ENCODE data around the gene MEGF11.

Gene MEGF11

GRCh38 chr15:66238318-66238717, 15.2 kb downstream of the MEGF11 start:
- FAIRE-seq = no peak

- FAIRE-seq = no peak
Observed at GRCh38 chr15:66237513-66238235, 15.9 kb downstream of the MEGF11 start.

DNA sequence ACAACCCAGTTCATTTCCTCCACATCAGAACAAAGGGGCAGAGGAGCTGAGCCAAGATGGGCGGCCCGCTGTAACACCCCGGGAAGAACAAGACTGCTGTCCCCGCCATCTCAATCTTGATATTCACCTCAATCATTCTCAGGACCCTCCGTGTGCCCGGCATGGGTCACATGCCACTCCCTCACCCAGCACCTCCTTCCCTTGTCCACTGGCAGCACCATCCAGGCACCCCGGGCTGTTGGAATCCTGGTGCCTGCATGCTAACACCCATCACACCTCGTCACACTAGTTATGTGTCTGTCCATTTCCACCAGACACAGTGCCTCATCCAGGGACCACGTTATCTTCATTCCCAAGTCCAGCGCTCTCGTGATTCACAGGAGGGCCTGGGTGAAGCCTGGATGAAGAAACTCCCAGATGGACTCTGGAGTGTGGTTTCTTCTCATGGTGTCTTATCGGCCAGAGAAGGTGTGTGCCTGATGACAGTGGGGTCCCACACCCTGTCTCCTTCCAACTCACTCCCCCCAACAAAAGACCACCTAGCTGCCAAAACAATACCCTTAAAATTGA, 16.7 kb downstream of the MEGF11 start:
- no peak for FAIRE-seq

DNA sequence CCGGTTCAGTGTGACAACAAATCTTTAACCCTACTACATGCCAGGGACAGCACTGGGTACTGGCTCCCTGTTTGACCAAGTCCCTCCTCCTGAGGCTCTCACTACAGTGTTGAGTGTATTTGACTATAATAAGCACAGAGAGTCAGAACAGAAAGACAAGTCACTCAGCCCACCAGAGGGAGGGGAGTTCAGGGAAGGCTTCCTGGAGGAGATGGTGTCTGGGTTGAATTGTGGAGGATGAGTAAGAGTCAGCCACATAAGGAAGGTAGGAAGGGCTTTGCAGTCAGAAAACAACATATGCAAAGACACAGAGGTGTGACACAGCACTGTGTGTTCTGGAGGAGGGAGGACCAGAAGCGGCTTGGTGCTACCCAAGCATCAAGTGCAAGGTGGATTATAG, 17.7 kb downstream of the MEGF11 start:
- no peak for FAIRE-seq

- no peak for FAIRE-seq
Observed at GRCh38 chr15:66234798-66235197, 18.8 kb downstream of the MEGF11 start.

DNA sequence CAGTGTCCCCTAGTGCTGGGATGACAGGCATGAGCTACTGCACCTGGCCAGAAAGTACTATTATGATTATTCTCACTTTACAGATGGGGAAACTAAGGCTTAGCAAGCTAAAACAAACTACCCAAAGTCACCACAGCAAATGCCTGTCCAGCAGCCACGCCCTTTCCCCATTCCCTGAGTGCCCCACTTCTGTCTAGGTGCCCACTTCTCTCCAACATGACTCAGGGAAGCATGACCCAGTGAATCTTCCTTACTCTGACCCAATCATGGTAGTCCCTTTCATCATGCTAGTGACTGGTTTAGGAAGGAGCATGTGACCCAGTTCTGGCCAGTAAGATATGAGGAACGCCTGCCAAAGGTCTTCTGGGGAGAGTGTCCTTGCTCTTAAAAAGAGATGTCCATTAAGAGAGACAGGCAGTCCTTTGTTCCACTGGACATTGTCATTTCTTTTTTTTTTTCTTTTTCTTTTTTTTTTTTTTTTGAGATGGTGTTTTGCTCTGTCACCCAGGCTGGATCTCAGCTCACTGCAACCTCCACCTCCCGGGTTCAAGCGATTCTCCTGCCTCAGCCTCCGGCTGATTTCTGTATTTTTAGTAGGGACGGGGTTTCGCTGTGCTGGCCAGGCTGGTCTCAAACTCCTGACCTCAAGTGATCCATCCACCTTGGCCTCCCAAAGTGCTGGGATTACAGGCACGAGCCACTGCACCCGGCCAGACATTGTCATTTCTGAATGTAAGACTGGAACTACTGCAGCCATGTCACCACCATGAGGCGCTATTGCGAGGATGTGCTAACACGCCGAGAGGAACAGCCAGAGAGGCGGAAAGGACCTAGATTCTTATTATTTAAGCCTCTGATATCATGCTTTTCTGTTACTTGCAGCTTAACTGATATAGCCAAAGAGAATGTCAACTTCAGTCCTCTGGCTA, 19.8 kb downstream of the MEGF11 start:
- FAIRE-seq = no peak

GRCh38 chr15:66232267-66232625, 21.3 kb downstream of the MEGF11 start:
- no peak for FAIRE-seq

DNA sequence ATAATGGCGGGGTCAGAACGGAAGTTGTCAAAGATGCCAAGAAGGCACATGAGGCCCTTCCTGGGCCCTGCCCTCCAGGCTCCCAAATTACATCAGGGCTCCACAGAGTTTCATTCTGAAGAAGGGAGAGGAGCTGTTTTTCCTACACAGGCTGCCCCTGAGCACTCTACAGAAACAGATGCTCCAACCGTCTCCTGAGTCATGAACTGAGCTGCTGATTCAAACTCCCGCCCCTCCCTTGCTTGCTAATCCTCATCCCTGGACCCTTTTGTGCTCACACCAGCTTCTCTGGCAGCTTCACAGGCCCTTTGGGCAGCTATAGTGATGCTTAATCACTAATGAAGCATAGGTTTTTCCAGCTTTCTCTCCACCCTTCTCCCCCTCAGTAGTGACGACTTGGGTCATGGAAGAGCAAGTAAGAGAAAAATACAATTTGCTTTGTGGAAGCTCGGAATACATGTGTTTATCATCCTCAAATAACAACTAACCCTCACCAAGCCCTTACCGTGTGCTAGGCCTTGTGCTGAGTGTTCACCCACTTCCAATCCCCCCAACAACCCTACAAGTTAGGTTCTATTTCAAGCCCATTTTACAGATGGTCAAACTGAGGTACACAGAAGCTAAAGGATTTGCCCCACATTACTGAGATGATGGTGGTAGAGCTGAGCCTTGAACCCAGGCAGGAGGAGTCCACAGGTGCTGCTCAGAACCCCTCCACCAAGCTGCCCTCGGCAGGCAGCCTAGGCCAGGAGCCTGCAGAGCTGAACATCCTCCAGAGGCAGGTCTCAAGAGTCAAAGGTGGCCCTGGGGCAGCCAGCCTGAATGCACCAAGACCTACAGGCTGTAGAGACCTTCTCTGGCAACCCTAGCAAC, 21.9 kb downstream of the MEGF11 start:
- FAIRE-seq = no peak

- no peak for FAIRE-seq
Observed at GRCh38 chr15:66229790-66230465, 23.6 kb downstream of the MEGF11 start.

GRCh38 chr15:66228807-66229735, 24.5 kb downstream of the MEGF11 start:
- FAIRE-seq = no peak

DNA sequence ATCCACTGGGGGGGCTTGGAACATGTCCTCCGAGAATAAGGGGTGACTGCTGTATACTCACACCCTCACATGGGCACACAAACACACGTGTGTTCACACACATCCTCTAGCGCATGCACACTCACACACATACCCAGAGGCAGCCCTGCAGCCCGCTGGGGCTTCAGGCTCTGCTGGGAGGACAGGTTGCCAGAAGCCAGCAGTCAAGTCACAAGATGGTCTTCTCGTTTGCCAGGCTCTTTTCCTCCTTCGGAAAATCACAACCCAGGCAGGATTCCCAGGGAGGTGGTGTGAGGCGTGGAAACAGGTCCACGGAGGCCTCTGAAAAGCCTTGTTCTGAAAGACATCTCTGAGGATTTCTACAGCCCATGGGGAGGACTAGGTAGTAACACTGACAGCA, 26.8 kb downstream of the MEGF11 start:
- FAIRE-seq = no peak

DNA sequence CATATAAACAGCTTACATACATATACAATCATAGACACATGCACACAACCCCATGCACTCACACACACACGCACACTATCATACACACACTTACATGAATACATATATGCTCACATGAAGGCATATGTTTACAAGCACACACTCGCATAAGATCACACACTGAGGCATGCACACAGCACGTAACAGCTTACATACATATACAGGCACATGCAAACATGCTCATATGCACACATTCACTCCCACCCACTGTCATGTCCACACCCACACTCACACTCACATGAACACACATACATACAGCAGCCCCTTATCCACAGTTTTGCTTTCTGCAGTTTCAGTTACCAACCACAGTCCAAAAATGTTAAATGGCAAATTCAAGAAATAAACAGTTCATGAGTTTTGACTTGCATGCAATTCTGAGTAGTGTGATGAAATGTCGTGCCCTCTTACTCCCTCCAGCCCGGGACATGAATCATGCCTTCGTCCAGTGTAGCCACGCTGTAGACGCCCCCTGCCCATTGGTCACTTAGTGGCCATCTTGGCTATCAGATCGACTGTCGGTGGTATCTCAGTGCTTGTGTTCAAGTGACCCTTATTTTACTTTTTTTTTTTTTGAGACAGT, 27.8 kb downstream of the MEGF11 start:
- no peak for FAIRE-seq

- FAIRE-seq = no peak
Observed at GRCh38 chr15:66224946-66225345, 28.6 kb downstream of the MEGF11 start.

DNA sequence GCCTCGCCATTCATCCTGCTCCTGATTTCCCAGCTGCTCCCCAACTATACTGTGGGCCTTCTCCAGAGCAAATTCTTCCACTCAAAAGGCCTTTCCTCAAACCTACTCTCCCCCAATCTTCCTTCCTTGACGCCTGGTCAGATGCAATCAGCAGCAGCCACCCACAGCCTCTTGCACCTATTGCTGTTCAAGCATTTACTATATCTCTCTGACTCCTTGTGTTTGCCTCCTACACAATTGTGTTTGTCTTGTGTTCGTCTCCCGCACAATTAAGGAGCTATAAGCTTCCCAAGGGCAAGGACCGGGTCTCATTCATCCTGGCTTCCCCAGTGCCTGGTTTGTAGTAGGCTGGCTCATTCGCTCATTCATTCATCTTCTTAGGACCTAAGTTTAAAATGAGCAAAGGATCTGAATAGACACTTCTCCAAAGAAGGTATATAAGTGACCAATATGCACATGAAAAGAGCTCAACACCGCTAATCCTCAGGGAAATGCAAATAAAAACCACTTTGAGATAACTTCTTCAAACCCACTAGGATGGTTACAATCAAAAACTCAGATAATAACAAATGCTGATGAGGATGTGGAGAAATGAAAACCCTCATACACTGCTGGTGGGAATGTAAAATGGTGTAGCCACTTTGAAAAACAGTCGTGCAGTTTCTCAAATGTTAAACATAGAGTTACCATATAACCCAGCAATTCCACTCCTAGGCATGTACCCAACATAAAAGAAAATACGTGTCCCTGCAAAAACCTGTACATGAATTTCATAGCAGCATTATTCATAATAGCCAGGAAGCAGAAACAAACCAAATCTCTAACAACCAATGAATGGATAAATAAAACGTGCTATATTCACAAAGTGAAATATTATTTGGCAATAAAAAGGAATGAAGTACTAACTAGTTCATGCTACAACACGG, 31.0 kb downstream of the MEGF11 start:
- no peak for FAIRE-seq

DNA sequence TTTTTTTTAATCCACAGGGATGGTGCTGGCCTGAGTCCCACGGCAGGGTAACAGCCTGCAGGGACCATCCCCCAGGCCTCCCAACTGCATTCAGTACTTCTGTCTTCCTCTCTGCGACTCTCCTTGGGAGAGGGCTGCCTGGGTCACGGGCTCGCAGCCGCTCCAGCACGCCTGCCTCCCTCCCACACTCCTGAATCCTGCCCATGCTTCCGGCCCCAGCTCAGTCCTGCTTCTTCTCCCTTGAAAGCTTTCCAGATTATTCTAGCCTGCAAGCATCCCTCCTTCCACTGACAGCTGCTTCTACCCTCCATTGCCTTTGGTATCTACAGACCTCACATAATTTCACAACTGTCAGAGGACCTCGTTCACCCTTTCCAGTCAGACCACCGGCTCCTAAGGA, 32.4 kb downstream of the MEGF11 start:
- FAIRE-seq = no peak

DNA sequence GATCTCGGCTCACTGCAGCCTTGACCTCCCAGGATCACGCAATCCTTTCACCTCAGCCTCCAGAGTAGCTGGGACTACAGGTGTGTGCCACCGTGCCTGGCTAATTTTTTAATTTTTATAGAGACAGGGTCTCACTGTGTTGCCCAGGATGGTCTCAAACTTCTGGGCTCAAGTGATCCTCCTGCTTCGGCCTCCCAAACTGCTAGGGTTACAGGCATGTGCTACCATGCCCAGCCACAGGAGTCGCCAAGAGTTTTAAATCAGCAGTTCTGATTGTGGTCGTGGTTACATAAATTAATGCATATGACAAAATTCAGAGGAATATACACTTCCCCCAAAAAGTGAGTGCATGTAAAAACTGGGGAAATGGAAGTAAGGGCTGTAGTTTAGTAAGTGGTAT, 32.9 kb downstream of the MEGF11 start:
- no peak for FAIRE-seq

GRCh38 chr15:66219339-66219738, 34.2 kb downstream of the MEGF11 start:
- no peak for FAIRE-seq

DNA sequence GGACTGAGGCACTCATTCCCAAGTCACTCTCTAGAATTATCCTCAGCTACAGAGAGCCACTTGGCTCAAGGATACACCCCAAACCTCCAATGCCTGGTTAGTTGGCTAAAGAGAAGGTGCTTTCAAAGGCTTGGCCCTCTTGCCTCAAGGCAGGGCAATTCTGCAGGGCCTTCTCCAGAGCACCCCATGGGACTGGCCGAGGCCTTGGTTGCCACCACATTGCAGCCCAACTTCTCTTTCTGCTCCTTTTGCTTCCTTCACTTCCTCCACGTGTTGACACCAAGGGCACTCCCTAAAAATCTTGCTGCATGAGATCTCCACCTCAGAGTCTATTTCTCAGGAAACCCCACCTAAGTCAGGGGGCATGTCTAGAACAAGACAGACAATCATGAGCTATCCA, 36.7 kb downstream of the MEGF11 start:
- FAIRE-seq = no peak

GRCh38 chr15:66215811-66216210, 37.7 kb downstream of the MEGF11 start:
- FAIRE-seq = no peak

GRCh38 chr15:66214246-66214645, 39.3 kb downstream of the MEGF11 start:
- FAIRE-seq = no peak

All from A204.1 (cell line).